HepG2 (cell line): ENCODE measurements around the gene XPOT. TPM values are rescaled to one million over a fixed set of nuclear protein-coding genes. Genes with fewer than 3 reads are reported as not detected.
"Not testable (repeated sequence)": the region's sequence is repeated elsewhere in the genome, so short reads cannot be mapped to it uniquely, and the experiment has no call there.

Experiments used
- ATAC-seq: fragments of 200-7000 bp; cut with Tn5 transposase; 3 replicates; pipeline ENCODE4 v1.9.1; 2020; ENCODE audit warnings: mild to moderate bottlenecking, moderate library complexity
- BruUV-seq: library from RNA; stranded (reverse); fragments of 400-500 nt; replicated peaks from 2 replicates; lab custom pipeline; 2021; lab: Mats Ljungman, UMichigan
- CTCF ChIA-PET: fragments of 300-600 bp; formaldehyde crosslinking; extraction: SDS; loops from one replicate; lab custom pipeline; 2021; ENCODE audit warnings: low total read pairs, inconsistent platforms, low intra/inter-chr PET ratio; lab: Yijun Ruan, JAX
- POLR2A ChIA-PET: fragments of 350-600 bp; sonication (Branson Sonifier 250); formaldehyde crosslinking; loops from one replicate; lab custom pipeline; 2020; ENCODE audit warnings: antibody characterized with exemption, inconsistent platforms; lab: Yijun Ruan, JAX
- DNase-seq: peaks from one replicate; pipeline ENCODE4 v3.0.0-alpha.2; 2015; ENCODE audit warnings: low spot score
- FAIRE-seq: peaks from 3 replicates; lab custom pipeline; 2011; peaks lifted over from hg19 to GRCh38; lab: Jason Lieb, UNC
- H2AFZ ChIP-seq: one replicate; pipeline ENCODE4 v1.6.1; 2011; ENCODE audit warnings: low read length, inconsistent platforms
- H3K27ac ChIP-seq: fragments of 300-600 bp; 3 replicates; pipeline ENCODE4 v1.8.0; 2011; ENCODE audit warnings: mixed run types, mild to moderate bottlenecking, mixed read lengths, low read length, inconsistent platforms; ENCODE audit not compliant: insufficient read depth; ENCODE audit errors: extremely low read length
- H3K27me3 ChIP-seq, 2 experiments: fragments of 200-600 bp in 1 of 2; 2 replicates in 1 of 2; 3 replicates in 1 of 2; pipeline versions ENCODE4 v1.6.0 to v1.8.0; 2011; ENCODE audit warnings: low read length in 2 of 2, mild to moderate bottlenecking in 2 of 2, moderate library complexity in 2 of 2, inconsistent platforms in 1 of 2; ENCODE audit not compliant: insufficient read depth in 2 of 2, control insufficient read depth in 1 of 2
- H3K36me3 ChIP-seq, 2 experiments: fragments of 200-600 bp in 1 of 2; replicated peaks in 1 of 2; 2 replicates in 1 of 2; 3 replicates in 1 of 2; pipeline versions ENCODE4 v1.5.1 to v1.8.0; 2011; ENCODE audit warnings: low read length in 2 of 2, inconsistent platforms in 1 of 2; ENCODE audit not compliant: insufficient read depth in 2 of 2, control insufficient read depth in 1 of 2
- H3K4me1 ChIP-seq: 2 replicates; pipeline ENCODE4 v1.5.1; 2012; ENCODE audit warnings: low read length, inconsistent platforms; ENCODE audit not compliant: insufficient read depth
- H3K4me2 ChIP-seq: 2 replicates; pipeline ENCODE4 v1.6.0; 2011; ENCODE audit warnings: low read depth, low read length, inconsistent platforms
- H3K4me3 ChIP-seq, 3 experiments: fragments of 200-600 bp in 1 of 3; sonication (generic), shearing (Covaris generic) in 1 of 3; replicated peaks in 1 of 3; 2 replicates each; pipeline ENCODE4 v1.5.1; 2011 to 2016; ENCODE audit warnings: low read length in 3 of 3, inconsistent platforms in 2 of 3, low read depth in 2 of 3, mild to moderate bottlenecking in 2 of 3, control low read depth in 1 of 3, mixed read lengths in 1 of 3; ENCODE audit not compliant: insufficient read depth in 1 of 3
- H3K79me2 ChIP-seq: one replicate; pipeline ENCODE4 v1.6.1; 2011; ENCODE audit warnings: low read length, inconsistent platforms; ENCODE audit not compliant: insufficient read depth
- H3K9ac ChIP-seq: 2 replicates; pipeline ENCODE4 v1.6.0; 2011; ENCODE audit warnings: mild to moderate bottlenecking, low read depth, low read length, inconsistent platforms; ENCODE audit not compliant: insufficient read depth
- H3K9me3 ChIP-seq: 2 replicates; pipeline ENCODE4 v1.5.1; 2012; ENCODE audit warnings: mild to moderate bottlenecking, low read length
- H4K20me1 ChIP-seq: 2 replicates; pipeline ENCODE4 v1.6.0; 2011; ENCODE audit warnings: inconsistent platforms, mild to moderate bottlenecking, low read length, moderate library complexity; ENCODE audit not compliant: insufficient read depth
- ZNF562 ChIP-seq: sonication (generic); formaldehyde crosslinking; IDR thresholded peaks from 2 replicates; pipeline ENCODE4 v1.8.0; 2022; ENCODE audit warnings: missing genetic modification reagents, borderline replicate concordance
- WGBS: methylation state at CpG from one replicate; pipeline ENCODE4 v1.1.6; 2017; ENCODE audit warnings: low lambda C conversion rate; 5-methylcytosine and 5-hydroxymethylcytosine counted together
- in situ Hi-C: cut with HindIII; loops from 2 replicates; pipeline ENCODE4 v1.10.0; 2017; ENCODE audit warnings: low pct_unique_long_range_greater_than_20kb; ENCODE audit not compliant: extremely low pct_ligation_motif_present
- intact Hi-C: fragments of 100-400 bp; cut with micrococcal nuclease; formaldehyde crosslinking; loops from one replicate; pipeline ENCODE4 v1.10.0; 2022; ENCODE audit not compliant: unreplicated experiment
- polyA plus RNA-seq, 8 experiments: library from polyadenylated mRNA; depleted of rRNA in 3 of 8; stranded (reverse) in 7 of 8; unstranded in 1 of 8; fragments of >200 nt; fragmentation: Illumina TruSeq in 4 of 8; extraction: Trizol in 4 of 8; gene quantifications; 2 replicates each; pipeline versions ENCODE4 v1.2.1 to v1.2.3, GENCODE V29; 2011 to 2016; ENCODE audit warnings: low read depth in 4 of 8, missing spikeins in 1 of 8, mixed read lengths in 1 of 8; ENCODE audit not compliant: insufficient read depth in 1 of 8
- total RNA-seq, 5 experiments: library from RNA; depleted of rRNA; stranded (reverse); fragments of >200 nt; fragmentation: Illumina TruSeq; extraction: Trizol; gene quantifications; 2 replicates each; pipeline ENCODE4 v1.2.3, GENCODE V29; 2016; ENCODE audit warnings: low read depth in 1 of 5
- TF ChIP-seq, protein P1 (sequence below): sonication (generic); formaldehyde crosslinking; IDR thresholded peaks from 2 replicates; pipeline ENCODE4 v1.4.0; 2020; ENCODE audit warnings: mild to moderate bottlenecking, missing genetic modification reagents

The XPOT gene
- total and polyA plus RNA-seq, 2 of the 13 experiments (the other 11 are each of a cell fraction or from before 2014, with no cell fraction given) = 93.8 to 102 TPM

DNA sequence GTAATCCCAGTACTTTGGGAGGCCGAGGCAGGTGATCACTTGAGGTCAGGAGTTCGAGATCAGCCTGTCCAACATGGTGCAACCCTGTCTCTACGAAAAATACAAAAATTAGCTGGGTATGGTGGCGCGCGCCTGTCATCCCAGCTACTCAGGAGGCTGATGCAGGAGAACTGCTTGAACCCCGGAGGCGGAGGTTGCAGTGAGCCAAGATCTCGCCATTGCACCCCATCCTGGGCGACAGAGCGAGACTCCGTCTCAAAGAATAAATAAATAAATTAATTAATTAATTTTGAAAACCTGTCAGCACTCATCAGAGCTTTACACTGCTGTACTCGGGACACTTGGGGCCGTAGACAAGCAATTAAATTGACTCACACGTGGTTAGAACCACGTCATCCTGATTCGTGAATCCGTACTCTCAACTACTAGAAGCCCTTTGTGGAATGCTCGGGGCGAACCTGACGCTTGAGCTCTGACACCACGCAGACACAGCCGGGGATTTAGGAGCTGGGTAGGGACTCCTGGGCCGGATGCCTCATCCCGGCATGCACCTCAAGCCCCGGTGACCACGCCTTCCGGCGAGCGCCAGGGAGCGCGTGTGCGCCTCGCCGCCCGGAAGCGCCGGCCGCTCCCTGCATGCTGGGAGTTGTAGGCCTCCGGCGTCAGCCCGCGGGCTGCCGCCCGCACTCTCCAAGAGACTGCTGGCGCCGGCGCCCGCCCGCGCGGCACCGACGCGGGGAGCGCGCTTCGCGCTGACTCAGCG is at the start of gene XPOT (continued):
- TF ChIP-seq, protein P1, sequence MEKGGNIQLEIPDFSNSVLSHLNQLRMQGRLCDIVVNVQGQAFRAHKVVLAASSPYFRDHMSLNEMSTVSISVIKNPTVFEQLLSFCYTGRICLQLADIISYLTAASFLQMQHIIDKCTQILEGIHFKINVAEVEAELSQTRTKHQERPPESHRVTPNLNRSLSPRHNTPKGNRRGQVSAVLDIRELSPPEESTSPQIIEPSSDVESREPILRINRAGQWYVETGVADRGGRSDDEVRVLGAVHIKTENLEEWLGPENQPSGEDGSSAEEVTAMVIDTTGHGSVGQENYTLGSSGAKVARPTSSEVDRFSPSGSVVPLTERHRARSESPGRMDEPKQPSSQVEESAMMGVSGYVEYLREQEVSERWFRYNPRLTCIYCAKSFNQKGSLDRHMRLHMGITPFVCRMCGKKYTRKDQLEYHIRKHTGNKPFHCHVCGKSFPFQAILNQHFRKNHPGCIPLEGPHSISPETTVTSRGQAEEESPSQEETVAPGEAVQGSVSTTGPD (CRISPR knock-in tag) = no peak

DNA sequence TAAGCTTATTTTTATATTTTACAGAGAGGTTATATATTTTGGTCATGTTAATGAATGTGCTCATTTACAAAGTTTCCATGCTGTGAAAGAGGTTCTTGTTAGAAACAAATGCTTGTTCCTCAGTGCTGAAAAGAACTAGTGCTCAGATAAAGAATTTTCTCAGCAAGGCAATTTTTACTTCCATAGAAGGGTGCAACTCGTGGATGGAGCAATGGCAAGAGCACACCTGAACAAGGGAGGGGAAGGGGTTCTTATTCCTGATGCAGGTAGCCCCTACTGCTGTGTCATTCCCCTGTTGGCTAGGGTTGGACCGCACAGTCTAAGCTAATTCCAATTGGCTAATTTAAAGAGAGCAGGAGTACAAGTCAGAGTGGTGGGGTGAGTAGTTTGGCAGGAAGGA is 48.0 kb upstream of the XPOT start:
- 33% methylated on average over 2 of the region's 2 CpGs for WGBS
- H3K4me3 ChIP-seq, ATAC-seq, H3K27ac ChIP-seq, BruUV-seq, POLR2A ChIA-PET, H3K9me3 ChIP-seq, DNase-seq, H2AFZ ChIP-seq, in situ Hi-C loops, CTCF ChIA-PET, FAIRE-seq, H3K4me2 ChIP-seq, H3K9ac ChIP-seq, H3K36me3 ChIP-seq, H3K79me2 ChIP-seq, H3K27me3 ChIP-seq, H3K4me1 ChIP-seq, H4K20me1 ChIP-seq, intact Hi-C loops: not testable (repeated sequence)
- peak; percentile 58; the same call in 1 of the 2 replicates for TF ChIP-seq ZNF562 (CRISPR knock-in tag)

DNA sequence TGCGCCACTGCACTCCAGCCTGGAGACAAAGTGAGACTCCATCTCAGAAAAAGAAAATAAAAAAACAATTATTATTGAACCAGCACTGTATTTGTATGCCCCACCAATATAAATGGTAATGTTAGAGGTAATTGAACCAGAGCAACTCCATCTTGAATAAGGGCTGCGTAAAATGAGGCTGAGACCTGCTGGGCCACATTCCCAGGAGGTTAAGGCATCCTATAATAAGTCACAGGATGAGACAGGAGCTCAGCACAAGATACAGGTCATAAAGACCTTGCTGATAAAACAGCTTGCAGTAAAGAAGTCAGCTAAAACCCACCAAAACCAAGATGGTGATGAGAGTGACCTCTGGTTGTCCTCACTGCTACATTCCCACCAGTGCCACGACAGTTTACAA is 43.0 kb upstream of the XPOT start:
- H3K9ac ChIP-seq, H3K27ac ChIP-seq, in situ Hi-C loops, CTCF ChIA-PET, BruUV-seq, H3K9me3 ChIP-seq, H3K36me3 ChIP-seq, DNase-seq, H2AFZ ChIP-seq, H3K4me2 ChIP-seq, H4K20me1 ChIP-seq, intact Hi-C loops, POLR2A ChIA-PET, FAIRE-seq, H3K27me3 ChIP-seq, H3K4me3 ChIP-seq, H3K4me1 ChIP-seq, H3K79me2 ChIP-seq, ATAC-seq: not testable (repeated sequence)
- 90% methylated on average over 3 of the region's 3 CpGs for WGBS
